Parathyroid adenoma (tissue), 2 donors: ENCODE results near the gene AP2A2.

Experiments used
- H2AFZ ChIP-seq: fragments of 300-600 bp; sonication (generic); one replicate; pipeline ENCODE4 v1.7.0; 2017; ENCODE audit warnings: antibody characterized with exemption, mild to moderate bottlenecking
- H3K27ac ChIP-seq: fragments of 300-600 bp; sonication (generic); one replicate; pipeline ENCODE4 v1.7.0; 2017
- H3K27me3 ChIP-seq: fragments of 300-600 bp; sonication (generic); one replicate; pipeline ENCODE4 v1.7.0; 2017; ENCODE audit warnings: low read length; ENCODE audit not compliant: control insufficient read depth, insufficient read depth
- H3K36me3 ChIP-seq: fragments of 300-600 bp; sonication (generic); one replicate; pipeline ENCODE4 v1.7.0; 2017; ENCODE audit warnings: low read length; ENCODE audit not compliant: control insufficient read depth, insufficient read depth
- H3K4me1 ChIP-seq: fragments of 300-600 bp; sonication (generic); one replicate; pipeline ENCODE4 v1.7.0; 2017; ENCODE audit warnings: control low read depth
- H3K4me2 ChIP-seq: fragments of 300-600 bp; sonication (generic); one replicate; pipeline ENCODE4 v1.7.0; 2017; ENCODE audit warnings: low read length
- H3K4me3 ChIP-seq: fragments of 300-600 bp; sonication (generic); one replicate; pipeline ENCODE4 v1.7.0; 2017; ENCODE audit warnings: low read depth, low read length
- H3K79me2 ChIP-seq: fragments of 300-600 bp; sonication (generic); one replicate; pipeline ENCODE4 v1.7.0; 2017; ENCODE audit warnings: control low read depth
- H3K9ac ChIP-seq: fragments of 300-600 bp; sonication (generic); one replicate; pipeline ENCODE4 v1.7.0; 2017; ENCODE audit warnings: mild to moderate bottlenecking
- H3K9me3 ChIP-seq: fragments of 300-600 bp; sonication (generic); one replicate; pipeline ENCODE4 v1.7.0; 2017; ENCODE audit warnings: low read length; ENCODE audit not compliant: control insufficient read depth
- CTCF ChIP-seq: fragments of 300-600 bp; sonication (generic); IDR thresholded peaks from one replicate; pipeline ENCODE4 v1.7.0; 2017; ENCODE audit warnings: antibody characterized with exemption, mild to moderate bottlenecking
- donor health status: primary hyperparathyroidism.

AP2A2 gene

GRCh38 chr11:1008001-1008802 lies 82.5 kb downstream of the AP2A2 start:
- Histone ChIP-seq H3K4me2 (no peak overlapping the region), H3K79me2 (no peaks in the 10 kb centered on the region), H3K9ac (no peak overlapping the region), H3K36me3 (no peaks in the 10 kb centered on the region), H2AFZ (no peak overlapping the region), H3K4me3 (no peak overlapping the region), H3K4me1 (no peaks in the 10 kb centered on the region), H3K9me3 (no peaks in the 10 kb centered on the region), H3K27me3 (no peaks in the 10 kb centered on the region), H3K27ac (no peak overlapping the region)
- TF ChIP-seq CTCF, result no peak

- no peak overlapping the region for H3K27ac ChIP-seq
Measured at GRCh38 chr11:1008803-1009145, 83.1 kb downstream of the AP2A2 start.

GRCh38 chr11:1009371-1009770 lies 83.7 kb downstream of the AP2A2 start:
- no peak for TF ChIP-seq CTCF
- Histone ChIP-seq H3K27me3 (no peaks in the 10 kb centered on the region), H3K36me3 (no peaks in the 10 kb centered on the region)

More at GRCh38 chr11:1008803-1009145, 83.1 kb downstream of the AP2A2 start:
- Histone ChIP-seq H3K4me1 (no peaks in the 10 kb centered on the region), H3K79me2 (no peaks in the 10 kb centered on the region), H3K4me2 (no peak overlapping the region), H3K27me3 (no peaks in the 10 kb centered on the region), H3K9me3 (no peaks in the 10 kb centered on the region), H3K9ac (no peak overlapping the region), H3K4me3 (no peak overlapping the region), H2AFZ (no peak overlapping the region), H3K36me3 (no peaks in the 10 kb centered on the region)
- no peak for TF ChIP-seq CTCF

GRCh38 chr11:1009991-1010390 lies 84.3 kb downstream of the AP2A2 start:
- Histone ChIP-seq H3K27ac (no peak overlapping the region), H3K9me3 (no peaks in the 10 kb centered on the region), H3K36me3 (no peaks in the 10 kb centered on the region), H3K79me2 (no peaks in the 10 kb centered on the region), H3K27me3 (no peaks in the 10 kb centered on the region), H2AFZ (no peak overlapping the region), H3K9ac (no peak overlapping the region), H3K4me1 (no peaks in the 10 kb centered on the region), H3K4me3 (no peak overlapping the region), H3K4me2 (no peak overlapping the region)
- no peak for TF ChIP-seq CTCF

More at GRCh38 chr11:1009371-1009770, 83.7 kb downstream of the AP2A2 start:
- no peak overlapping the region for H3K4me3 ChIP-seq
- H3K4me2 ChIP-seq, result no peak overlapping the region
- no peaks in the 10 kb centered on the region for H3K9me3 ChIP-seq
- H2AFZ ChIP-seq, result no peak overlapping the region
- no peak overlapping the region for H3K9ac ChIP-seq
- no peaks in the 10 kb centered on the region for H3K4me1 ChIP-seq
- no peak overlapping the region for H3K27ac ChIP-seq
- H3K79me2 ChIP-seq, result no peaks in the 10 kb centered on the region
